Natural killer cell (primary cell): ENCODE measurements around the gene OR2G2. TPM values are rescaled to one million over a fixed set of nuclear protein-coding genes. Genes with fewer than 3 reads are reported as not detected.

Source experiments
- ATAC-seq, 3 donors: fragments of 150-1000 bp in 2 of 3; fragments of 200-7000 bp in 1 of 3; cut with Tn5 transposase; 1 replicate in 1 of 3; 2 replicates in 2 of 3; pipeline ENCODE4 v1.10.0; 2021; ENCODE audit warnings: mild to moderate bottlenecking in 2 of 3, moderate library complexity in 2 of 3
- DNase-seq, 2 donors: peaks; one replicate each; pipeline versions ENCODE4 v3.0.0 to v3.0.0-alpha.2; 2013 to 2021; ENCODE audit warnings: mixed read lengths in 1 of 2
- H3K27ac ChIP-seq: one replicate; pipeline ENCODE4 v1.5.1; 2013; ENCODE audit warnings: mild to moderate bottlenecking, low read length
- H3K27me3 ChIP-seq: one replicate; pipeline ENCODE4 v1.6.1; 2013; ENCODE audit warnings: low read length; ENCODE audit not compliant: control insufficient read depth, insufficient read depth
- H3K36me3 ChIP-seq: one replicate; pipeline ENCODE4 v1.6.1; 2013; ENCODE audit warnings: low read length; ENCODE audit not compliant: control insufficient read depth, insufficient read depth
- H3K4me1 ChIP-seq: one replicate; pipeline ENCODE4 v1.6.1; 2013; ENCODE audit warnings: low read length; ENCODE audit not compliant: control insufficient read depth, insufficient read depth
- H3K4me3 ChIP-seq: one replicate; pipeline ENCODE4 v1.5.1; 2013; ENCODE audit warnings: low read length
- H3K9me3 ChIP-seq: one replicate; pipeline ENCODE4 v1.6.1; 2013; ENCODE audit warnings: low read length; ENCODE audit not compliant: control insufficient read depth, insufficient read depth
- H3K27ac Mint-ChIP-seq, 2 donors: one replicate each; pipeline ENCODE4 v1.8.0; 2022; ENCODE audit warnings: mild to moderate bottlenecking in 2 of 2, mixed read lengths in 2 of 2, moderate library complexity in 1 of 2
- H3K27me3 Mint-ChIP-seq, 2 donors: one replicate each; pipeline ENCODE4 v1.8.0; 2022; ENCODE audit warnings: low read depth in 2 of 2, mixed read lengths in 2 of 2
- H3K36me3 Mint-ChIP-seq: one replicate; pipeline ENCODE4 v1.8.0; 2022; ENCODE audit warnings: mixed read lengths
- H3K4me1 Mint-ChIP-seq, 2 donors: one replicate each; pipeline ENCODE4 v1.8.0; 2022; ENCODE audit warnings: mixed read lengths in 2 of 2
- H3K4me3 Mint-ChIP-seq: one replicate; pipeline ENCODE4 v1.8.0; 2022; ENCODE audit warnings: mild to moderate bottlenecking, moderate library complexity, mixed read lengths
- H3K9me3 Mint-ChIP-seq, 2 donors: one replicate each; pipeline ENCODE4 v1.8.0; 2022; ENCODE audit warnings: mixed read lengths in 2 of 2
- WGBS: methylation state at CpG from one replicate; pipeline ENCODE4 v1.1.7; 2013; ENCODE audit warnings: missing lambda C conversion rate; ENCODE audit not compliant: insufficient coverage; 5-methylcytosine and 5-hydroxymethylcytosine counted together
- intact Hi-C: fragments of 100-400 bp; cut with micrococcal nuclease; formaldehyde crosslinking; loops from one replicate; pipeline ENCODE4 v1.14.2; 2022
- total RNA-seq, 4 donors: library from RNA; stranded (reverse); fragments of 120-200 nt in 1 of 4; gene quantifications; one replicate each; pipeline versions ENCODE4 v1.2.3 to v1.2.4, GENCODE V29; 2013 to 2022
- TF ChIP-seq, protein P1 (sequence below): fragments of 200-600 bp; IDR thresholded peaks from one replicate; pipeline ENCODE4 v1.8.0; 2022; ENCODE audit warnings: antibody characterized with exemption

OR2G2 gene
- total RNA-seq, 3 donors from 2014 or later (not counting 1 experiment from before 2014, with no cell fraction given), result not detected

- Mint-ChIP-seq H3K36me3 (no peaks in the 10 kb centered on the region), H3K27ac (no peak overlapping the region), H3K9me3 (no peaks in the 10 kb centered on the region), H3K4me1 (peaks cover 11 to 13% of the 10 kb centered on the region in 2 donors), H3K27me3 (peaks cover 10 to 11% of the 10 kb centered on the region in 2 donors), H3K4me3 (no peak overlapping the region)
- Histone ChIP-seq H3K4me1 (peaks cover 6% of the 10 kb centered on the region), H3K9me3 (no peaks in the 10 kb centered on the region), H3K36me3 (no peaks in the 10 kb centered on the region), H3K27ac (no peak overlapping the region), H3K4me3 (no peak overlapping the region), H3K27me3 (no peaks in the 10 kb centered on the region)
- ATAC-seq (no peak), DNase-seq (no peak)
- intact Hi-C loops, result no loop called here
- TF ChIP-seq, protein P1, sequence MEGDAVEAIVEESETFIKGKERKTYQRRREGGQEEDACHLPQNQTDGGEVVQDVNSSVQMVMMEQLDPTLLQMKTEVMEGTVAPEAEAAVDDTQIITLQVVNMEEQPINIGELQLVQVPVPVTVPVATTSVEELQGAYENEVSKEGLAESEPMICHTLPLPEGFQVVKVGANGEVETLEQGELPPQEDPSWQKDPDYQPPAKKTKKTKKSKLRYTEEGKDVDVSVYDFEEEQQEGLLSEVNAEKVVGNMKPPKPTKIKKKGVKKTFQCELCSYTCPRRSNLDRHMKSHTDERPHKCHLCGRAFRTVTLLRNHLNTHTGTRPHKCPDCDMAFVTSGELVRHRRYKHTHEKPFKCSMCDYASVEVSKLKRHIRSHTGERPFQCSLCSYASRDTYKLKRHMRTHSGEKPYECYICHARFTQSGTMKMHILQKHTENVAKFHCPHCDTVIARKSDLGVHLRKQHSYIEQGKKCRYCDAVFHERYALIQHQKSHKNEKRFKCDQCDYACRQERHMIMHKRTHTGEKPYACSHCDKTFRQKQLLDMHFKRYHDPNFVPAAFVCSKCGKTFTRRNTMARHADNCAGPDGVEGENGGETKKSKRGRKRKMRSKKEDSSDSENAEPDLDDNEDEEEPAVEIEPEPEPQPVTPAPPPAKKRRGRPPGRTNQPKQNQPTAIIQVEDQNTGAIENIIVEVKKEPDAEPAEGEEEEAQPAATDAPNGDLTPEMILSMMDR, result no peak
- 38% methylated on average over 1 of the region's 2 CpGs for WGBS
Observed at GRCh38 chr1:247552231-247552630, 35.9 kb upstream of the OR2G2 start.

DNA sequence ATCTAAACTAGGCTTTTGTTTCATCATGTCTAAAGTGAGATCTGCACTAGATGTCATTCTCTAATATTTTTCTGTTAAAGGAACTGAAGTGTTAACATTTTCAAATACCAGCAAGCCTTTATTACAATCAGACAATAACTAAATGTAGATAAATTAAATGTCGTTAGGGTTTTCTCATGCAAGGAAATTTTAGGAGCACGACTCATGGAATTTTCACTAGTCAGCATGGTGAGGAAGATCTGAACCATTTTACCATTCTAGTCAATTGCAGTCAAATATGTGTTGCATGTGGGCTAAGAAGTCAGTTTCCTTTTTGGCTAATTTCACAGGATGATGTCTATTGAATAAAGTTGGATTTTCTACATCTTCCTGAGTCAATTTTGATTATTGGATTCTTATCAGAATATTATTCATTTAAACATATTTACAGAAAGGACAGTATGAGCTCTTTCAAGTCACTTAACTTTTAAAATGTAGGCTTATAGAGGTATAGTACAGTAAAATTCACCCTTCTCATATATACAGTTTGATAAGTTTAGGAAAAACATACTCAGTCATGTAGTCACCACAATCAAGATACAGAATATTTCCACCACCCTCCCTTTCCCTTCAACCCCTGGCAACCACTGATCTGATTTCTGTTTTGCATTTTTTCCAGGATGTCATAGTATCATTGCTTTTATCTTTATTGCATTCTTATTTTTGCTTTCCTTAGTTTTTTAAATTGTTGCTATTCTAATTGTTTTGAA is 30.1 kb upstream of the OR2G2 start:
- Histone ChIP-seq H3K27ac (no peak overlapping the region), H3K4me3 (no peak overlapping the region), H3K36me3 (no peaks in the 10 kb centered on the region), H3K4me1 (no peaks in the 10 kb centered on the region), H3K27me3 (no peaks in the 10 kb centered on the region), H3K9me3 (no peaks in the 10 kb centered on the region)
- TF ChIP-seq, protein P1, result no peak
- no peaks in the 10 kb centered on the region for H3K4me1 Mint-ChIP-seq
- no peak overlapping the region for H3K4me3 Mint-ChIP-seq
- no peak for DNase-seq
- intact Hi-C loops, result no loop called here
- H3K27me3 Mint-ChIP-seq, result peaks cover 0 to 3% of the 10 kb centered on the region in 2 donors
- H3K36me3 Mint-ChIP-seq, result no peaks in the 10 kb centered on the region
- 81% methylated on average over 2 of the region's 2 CpGs for WGBS
- no peaks in the 10 kb centered on the region for H3K9me3 Mint-ChIP-seq
- H3K27ac Mint-ChIP-seq, result no peak overlapping the region
- ATAC-seq, result no peak

DNA sequence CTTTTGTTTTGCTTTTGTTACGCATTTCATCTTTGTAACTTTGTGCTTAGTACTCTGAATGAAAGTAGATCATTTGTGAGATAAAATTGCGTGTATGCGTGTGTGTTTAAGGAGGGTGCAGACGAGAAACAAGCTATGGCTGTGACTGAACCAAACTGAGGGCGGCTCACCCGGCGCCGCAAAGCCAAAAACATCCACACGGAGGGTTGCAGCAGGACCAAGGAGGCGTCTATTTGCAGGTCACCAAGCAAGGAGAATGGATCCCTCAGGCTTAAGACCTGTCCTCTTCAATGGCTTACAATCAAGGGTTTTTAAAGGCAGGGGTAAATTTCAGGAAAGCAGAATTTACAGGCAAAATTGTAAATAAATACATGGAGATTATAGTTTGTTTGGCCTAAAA is 26.4 kb upstream of the OR2G2 start:
- TF ChIP-seq, protein P1, result no peak

DNA sequence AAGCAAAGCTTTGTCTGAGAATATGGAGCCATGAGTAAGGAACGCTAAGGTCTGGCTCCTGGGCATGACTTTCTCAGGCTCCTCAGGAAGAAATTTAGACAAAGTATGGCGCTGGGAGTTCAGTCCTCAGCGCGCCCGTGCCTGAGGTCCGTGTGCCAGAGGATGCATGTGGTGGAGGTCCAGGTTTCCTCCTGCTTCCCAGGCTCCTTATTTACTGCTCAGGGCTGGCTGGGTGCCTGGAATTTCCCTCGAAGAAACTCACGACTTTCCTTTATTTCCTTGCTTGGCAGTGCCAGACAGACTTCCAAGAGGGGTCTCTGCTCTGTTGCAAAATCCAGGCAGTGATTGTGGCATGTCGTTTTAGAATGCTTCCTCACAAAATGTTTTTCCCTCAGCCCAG is 26.0 kb upstream of the OR2G2 start:
- H3K36me3 Mint-ChIP-seq, result no peaks in the 10 kb centered on the region
- 62% methylated on average over 9 of the region's 9 CpGs for WGBS
- TF ChIP-seq, protein P1, result no peak
- no peak overlapping the region for H3K27ac Mint-ChIP-seq
- no peaks in the 10 kb centered on the region for H3K36me3 ChIP-seq
- no peak for DNase-seq
- no peaks in the 10 kb centered on the region for H3K27me3 Mint-ChIP-seq
- ATAC-seq, result no peak
- H3K4me3 ChIP-seq, result no peak overlapping the region
- no peaks in the 10 kb centered on the region for H3K4me1 Mint-ChIP-seq
- no peak overlapping the region for H3K4me3 Mint-ChIP-seq
- no peaks in the 10 kb centered on the region for H3K27me3 ChIP-seq
- H3K4me1 ChIP-seq, result no peaks in the 10 kb centered on the region
- no peaks in the 10 kb centered on the region for H3K9me3 ChIP-seq
- no peaks in the 10 kb centered on the region for H3K9me3 Mint-ChIP-seq
- intact Hi-C loops, result no loop called here
- no peak overlapping the region for H3K27ac ChIP-seq

More for the DNA sequence above, 26.4 kb upstream of the OR2G2 start:
- intact Hi-C loops, result no loop called here
- Histone ChIP-seq H3K27me3 (no peaks in the 10 kb centered on the region), H3K36me3 (no peaks in the 10 kb centered on the region), H3K4me3 (no peak overlapping the region), H3K4me1 (no peaks in the 10 kb centered on the region), H3K9me3 (no peaks in the 10 kb centered on the region), H3K27ac (no peak overlapping the region)
- Mint-ChIP-seq H3K4me1 (no peaks in the 10 kb centered on the region), H3K4me3 (no peak overlapping the region), H3K27me3 (peaks cover 0 to 3% of the 10 kb centered on the region in 2 donors), H3K9me3 (no peaks in the 10 kb centered on the region), H3K27ac (no peak overlapping the region), H3K36me3 (no peaks in the 10 kb centered on the region)
- DNase-seq (no peak), ATAC-seq (no peak)
- WGBS, result 72% methylated on average over 10 of the region's 10 CpGs
